HEK293 (cell line): ENCODE data around the gene STMP1.
A peak's percentile ranks its signal among the peaks of the same experiment; 100 is the strongest.

Experiments
- ATF2 ChIP-seq: fragments of 450-650 bp; formaldehyde crosslinking; IDR thresholded peaks from 2 replicates; pipeline ENCODE4 v1.5.1; 2016; ENCODE audit warnings: missing biosample characterization, missing genetic modification characterization, low read depth
- GLI2 ChIP-seq: fragments of 450-650 bp; formaldehyde crosslinking; IDR thresholded peaks from 2 replicates; pipeline ENCODE4; 2017; ENCODE audit warnings: missing biosample characterization, missing genetic modification characterization, low read depth, borderline replicate concordance
- KLF1 ChIP-seq: fragments of 450-650 bp; formaldehyde crosslinking; IDR thresholded peaks from 2 replicates; pipeline ENCODE4 v1.5.1; 2016; ENCODE audit warnings: missing biosample characterization, missing genetic modification characterization
- KLF9 ChIP-seq: fragments of 450-650 bp; formaldehyde crosslinking; IDR thresholded peaks from 2 replicates; pipeline ENCODE4 v1.5.1; 2016; ENCODE audit warnings: missing biosample characterization, missing genetic modification characterization, low read depth
- OSR2 ChIP-seq: fragments of 450-650 bp; formaldehyde crosslinking; IDR thresholded peaks from 2 replicates; pipeline ENCODE4 v1.5.1; 2016; ENCODE audit warnings: missing biosample characterization, missing genetic modification characterization
- SALL2 ChIP-seq: fragments of 450-650 bp; formaldehyde crosslinking; IDR thresholded peaks from 2 replicates; pipeline ENCODE4 v1.5.0; 2017; ENCODE audit warnings: missing biosample characterization, mild to moderate bottlenecking, missing genetic modification characterization, borderline replicate concordance
- SCRT2 ChIP-seq: fragments of 450-650 bp; formaldehyde crosslinking; IDR thresholded peaks from 2 replicates; pipeline ENCODE4 v1.5.1; 2016; ENCODE audit warnings: missing biosample characterization, missing genetic modification characterization
- SETDB1 ChIP-seq: IDR thresholded peaks from one replicate; pipeline ENCODE4 v1.6.1; 2017; ENCODE audit warnings: mild to moderate bottlenecking, low read length, moderate library complexity, mixed read lengths; ENCODE audit not compliant: insufficient read length
- WT1 ChIP-seq: fragments of 450-650 bp; formaldehyde crosslinking; IDR thresholded peaks from 2 replicates; pipeline ENCODE4 v1.5.1; 2016; ENCODE audit warnings: missing biosample characterization, missing genetic modification characterization
- ZBTB21 ChIP-seq: fragments of 450-650 bp; formaldehyde crosslinking; IDR thresholded peaks from 2 replicates; pipeline ENCODE4 v1.5.1; 2017; ENCODE audit warnings: missing biosample characterization, missing genetic modification characterization
- ZFP3 ChIP-seq: fragments of 450-650 bp; formaldehyde crosslinking; IDR thresholded peaks from 2 replicates; pipeline ENCODE4 v1.5.1; 2016; ENCODE audit warnings: low read depth, missing biosample characterization, missing genetic modification characterization
- ZFP37 ChIP-seq: fragments of 450-650 bp; formaldehyde crosslinking; IDR thresholded peaks from 2 replicates; pipeline ENCODE4 v1.5.1; 2016; ENCODE audit warnings: missing biosample characterization, missing genetic modification characterization
- ZNF133 ChIP-seq: fragments of 450-650 bp; formaldehyde crosslinking; IDR thresholded peaks from 2 replicates; pipeline ENCODE4 v1.5.1; 2016; ENCODE audit warnings: missing biosample characterization, missing genetic modification characterization
- ZNF18 ChIP-seq: fragments of 450-650 bp; formaldehyde crosslinking; IDR thresholded peaks from 2 replicates; pipeline ENCODE4 v1.5.1; 2016; ENCODE audit warnings: missing biosample characterization, missing genetic modification characterization
- ZNF202 ChIP-seq: fragments of 450-650 bp; formaldehyde crosslinking; IDR thresholded peaks from 2 replicates; pipeline ENCODE4 v1.5.1; 2016; ENCODE audit warnings: missing biosample characterization, missing genetic modification characterization, borderline replicate concordance
- ZNF239 ChIP-seq: fragments of 450-650 bp; formaldehyde crosslinking; IDR thresholded peaks from 2 replicates; pipeline ENCODE4 v1.5.1; 2016; ENCODE audit warnings: missing biosample characterization, missing genetic modification characterization
- ZNF324 ChIP-seq: fragments of 450-650 bp; formaldehyde crosslinking; IDR thresholded peaks from 2 replicates; pipeline ENCODE4 v1.5.1; 2016; ENCODE audit warnings: missing biosample characterization, missing genetic modification characterization
- ZNF335 ChIP-seq: fragments of 450-650 bp; formaldehyde crosslinking; conservative IDR thresholded peaks from 2 replicates; pipeline ENCODE4 v1.5.1; 2016; ENCODE audit warnings: missing biosample characterization, missing genetic modification characterization
- ZNF501 ChIP-seq: fragments of 450-650 bp; formaldehyde crosslinking; IDR thresholded peaks from 2 replicates; pipeline ENCODE4 v1.5.1; 2016; ENCODE audit warnings: missing biosample characterization, missing genetic modification characterization
- ZNF510 ChIP-seq: fragments of 450-650 bp; formaldehyde crosslinking; IDR thresholded peaks from 2 replicates; pipeline ENCODE4 v1.5.1; 2018; ENCODE audit warnings: mild to moderate bottlenecking, missing genetic modification characterization, missing biosample characterization; ENCODE audit not compliant: insufficient replicate concordance
- ZNF513 ChIP-seq: fragments of 450-650 bp; IDR thresholded peaks from 2 replicates; pipeline ENCODE4 v1.5.1; 2018; ENCODE audit warnings: missing biosample characterization, missing genetic modification characterization
- ZNF514 ChIP-seq: fragments of 450-650 bp; formaldehyde crosslinking; IDR thresholded peaks from 2 replicates; pipeline ENCODE4 v1.5.1; 2016; ENCODE audit warnings: missing biosample characterization, missing genetic modification characterization
- ZNF529 ChIP-seq: fragments of 450-650 bp; formaldehyde crosslinking; IDR thresholded peaks from 2 replicates; pipeline ENCODE4 v1.5.1; 2017; ENCODE audit warnings: missing genetic modification characterization, missing biosample characterization; ENCODE audit not compliant: insufficient replicate concordance
- ZNF530 ChIP-seq: fragments of 450-650 bp; formaldehyde crosslinking; IDR thresholded peaks from 2 replicates; pipeline ENCODE4 v1.5.1; 2016; ENCODE audit warnings: low read depth, missing biosample characterization, missing genetic modification characterization
- ZNF544 ChIP-seq: fragments of 450-650 bp; formaldehyde crosslinking; IDR thresholded peaks from 2 replicates; pipeline ENCODE4 v1.5.0; 2017; ENCODE audit warnings: missing biosample characterization, missing genetic modification characterization
- ZNF548 ChIP-seq: fragments of 450-650 bp; formaldehyde crosslinking; IDR thresholded peaks from 2 replicates; pipeline ENCODE4 v1.5.1; 2016; ENCODE audit warnings: missing biosample characterization, missing genetic modification characterization
- ZNF558 ChIP-seq: fragments of 450-650 bp; formaldehyde crosslinking; IDR thresholded peaks from 2 replicates; pipeline ENCODE4 v1.5.1; 2016; ENCODE audit warnings: missing biosample characterization, missing genetic modification characterization
- ZNF707 ChIP-seq: fragments of 450-650 bp; formaldehyde crosslinking; IDR thresholded peaks from 2 replicates; pipeline ENCODE4 v1.5.1; 2016; ENCODE audit warnings: missing biosample characterization, missing genetic modification characterization
- ZNF792 ChIP-seq: fragments of 450-650 bp; formaldehyde crosslinking; IDR thresholded peaks from 2 replicates; pipeline ENCODE4 v1.5.1; 2016; ENCODE audit warnings: missing biosample characterization, missing genetic modification characterization
- ZSCAN4 ChIP-seq: fragments of 450-650 bp; formaldehyde crosslinking; IDR thresholded peaks from 2 replicates; pipeline ENCODE4 v1.5.1; 2017; ENCODE audit warnings: missing biosample characterization, missing genetic modification characterization
- ZXDB ChIP-seq: fragments of 450-650 bp; formaldehyde crosslinking; IDR thresholded peaks from 2 replicates; pipeline ENCODE4 v1.5.1; 2016; ENCODE audit warnings: missing biosample characterization, missing genetic modification characterization
- TF ChIP-seq, protein P1 (sequence below): fragments of 450-650 bp; formaldehyde crosslinking; IDR thresholded peaks from 2 replicates; pipeline ENCODE4 v1.5.1; 2016; ENCODE audit warnings: missing biosample characterization, missing genetic modification characterization
- TF ChIP-seq, protein P2 (sequence below): fragments of 450-650 bp; formaldehyde crosslinking; IDR thresholded peaks from 2 replicates; pipeline ENCODE4 v1.5.1; 2017; ENCODE audit warnings: missing biosample characterization, missing genetic modification characterization

The STMP1 gene

DNA sequence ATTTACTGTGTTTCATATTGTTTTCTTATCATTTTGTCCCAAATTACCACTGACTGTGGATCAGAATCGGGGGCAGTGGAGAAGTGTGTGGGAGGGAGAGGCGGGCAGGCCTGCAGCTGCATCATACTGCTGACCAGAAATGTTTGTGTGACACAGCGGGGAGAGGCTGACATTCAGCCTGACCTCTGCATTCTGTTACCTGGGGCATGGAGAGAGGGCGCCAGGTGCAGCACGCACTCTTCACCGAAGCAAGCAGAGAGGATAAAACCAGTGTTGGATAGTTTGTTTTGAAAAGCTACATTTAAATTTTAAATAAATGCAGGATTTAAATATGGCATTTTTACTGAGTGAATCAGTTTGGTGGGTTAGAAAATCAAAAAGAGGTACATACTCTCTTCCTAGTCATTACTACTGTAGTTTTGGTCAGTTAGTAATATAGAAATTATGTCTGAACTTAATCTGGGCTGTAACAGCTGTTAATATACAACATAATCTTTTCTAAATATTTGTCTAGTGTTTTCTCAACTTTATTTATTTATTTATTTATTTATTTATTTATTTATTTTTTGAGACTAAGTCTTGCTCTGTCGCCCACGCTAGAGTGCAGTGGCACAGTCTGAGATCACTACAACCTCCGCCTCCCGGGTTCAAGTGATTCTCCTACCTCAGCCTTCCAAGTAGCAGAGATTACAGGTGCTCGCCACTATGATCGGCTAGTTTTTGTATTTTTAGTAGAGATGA is 8.8 kb upstream of the STMP1 start (continued):
- TF ChIP-seq ZNF514 (tag by site-specific recombination), result 0 out of 2 replicates have a peak, but pooled peaks have one; percentile 19
- TF ChIP-seq ATF2 (tag by site-specific recombination), result no peak
- TF ChIP-seq ZNF707 (tag by site-specific recombination), result no peak
- TF ChIP-seq ZNF529 (tag by site-specific recombination), result peak; percentile 58
- no peak for TF ChIP-seq ZSCAN4 (tag by site-specific recombination)
- TF ChIP-seq OSR2 (tag by site-specific recombination), result no peak; the same call in 1 of the 2 replicates
- no peak for TF ChIP-seq ZNF548 (tag by site-specific recombination)
- peak; percentile 71; the same call in 1 of the 2 replicates for TF ChIP-seq GLI2 (tag by site-specific recombination)
- peak; percentile 59; the same call in 1 of the 2 replicates for TF ChIP-seq ZFP3 (tag by site-specific recombination)
- TF ChIP-seq ZNF558, result peak; percentile 88
- TF ChIP-seq KLF1 (tag by site-specific recombination), result no peak
- peak; percentile 53; the same call in 1 of the 2 replicates for TF ChIP-seq ZNF18
- TF ChIP-seq ZNF510 (tag by site-specific recombination), result peak; percentile 93
- no peak for TF ChIP-seq ZNF792 (tag by site-specific recombination)
- TF ChIP-seq KLF9 (tag by site-specific recombination), result no peak
- peak; percentile 88 for TF ChIP-seq ZXDB (tag by site-specific recombination)
- TF ChIP-seq WT1 (tag by site-specific recombination), result no peak
- no peak for TF ChIP-seq SCRT2 (tag by site-specific recombination)
- 0 out of 2 replicates have a peak, but pooled peaks have one; percentile 47 for TF ChIP-seq ZNF530 (tag by site-specific recombination)
- no peak for TF ChIP-seq SETDB1
- no peak for TF ChIP-seq ZNF133 (tag by site-specific recombination)
- TF ChIP-seq ZNF513 (tag by site-specific recombination), result no peak
- TF ChIP-seq, protein P1, sequence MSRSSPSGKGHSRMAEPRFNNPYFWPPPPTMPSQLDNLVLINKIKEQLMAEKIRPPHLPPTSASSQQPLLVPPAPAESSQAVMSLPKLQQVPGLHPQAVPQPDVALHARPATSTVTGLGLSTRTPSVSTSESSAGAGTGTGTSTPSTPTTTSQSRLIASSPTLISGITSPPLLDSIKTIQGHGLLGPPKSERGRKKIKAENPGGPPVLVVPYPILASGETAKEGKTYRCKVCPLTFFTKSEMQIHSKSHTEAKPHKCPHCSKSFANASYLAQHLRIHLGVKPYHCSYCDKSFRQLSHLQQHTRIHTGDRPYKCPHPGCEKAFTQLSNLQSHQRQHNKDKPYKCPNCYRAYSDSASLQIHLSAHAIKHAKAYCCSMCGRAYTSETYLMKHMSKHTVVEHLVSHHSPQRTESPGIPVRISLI (tag by site-specific recombination), result no peak
- no peak for TF ChIP-seq ZNF324
- no peak for TF ChIP-seq ZNF335 (tag by site-specific recombination)
- TF ChIP-seq ZNF239 (tag by site-specific recombination), result no peak
- peak; percentile 99 for TF ChIP-seq ZNF202 (tag by site-specific recombination)
- TF ChIP-seq, protein P2, sequence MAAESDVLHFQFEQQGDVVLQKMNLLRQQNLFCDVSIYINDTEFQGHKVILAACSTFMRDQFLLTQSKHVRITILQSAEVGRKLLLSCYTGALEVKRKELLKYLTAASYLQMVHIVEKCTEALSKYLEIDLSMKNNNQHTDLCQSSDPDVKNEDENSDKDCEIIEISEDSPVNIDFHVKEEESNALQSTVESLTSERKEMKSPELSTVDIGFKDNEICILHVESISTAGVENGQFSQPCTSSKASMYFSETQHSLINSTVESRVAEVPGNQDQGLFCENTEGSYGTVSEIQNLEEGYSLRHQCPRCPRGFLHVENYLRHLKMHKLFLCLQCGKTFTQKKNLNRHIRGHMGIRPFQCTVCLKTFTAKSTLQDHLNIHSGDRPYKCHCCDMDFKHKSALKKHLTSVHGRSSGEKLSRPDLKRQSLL (tag by site-specific recombination), result no peak
- TF ChIP-seq ZNF501 (tag by site-specific recombination), result peak; percentile 74; the same call in 1 of the 2 replicates
- TF ChIP-seq SALL2 (tag by site-specific recombination), result no peak
- TF ChIP-seq ZBTB21 (tag by site-specific recombination), result peak; percentile 51; the same call in 1 of the 2 replicates
- no peak for TF ChIP-seq ZNF544
- TF ChIP-seq ZFP37 (tag by site-specific recombination), result peak; percentile 93
